Astrocyte (in vitro differentiated cells and primary cell): Measurements from ENCODE around the gene JADE1.

Experiments
- EZH2 ChIP-seq: IDR thresholded peaks from 2 replicates; pipeline ENCODE4 v1.6.1; 2012; ENCODE audit warnings: mild to moderate bottlenecking, low read length, inconsistent platforms; ENCODE audit not compliant: insufficient read depth
- TF ChIP-seq, protein P1 (sequence below): IDR thresholded peaks from 2 replicates; pipeline ENCODE4 v1.5.1; 2011; ENCODE audit warnings: low read depth, mild to moderate bottlenecking, inconsistent platforms, low read length, moderate library complexity; ENCODE audit not compliant: insufficient read depth

DNA sequence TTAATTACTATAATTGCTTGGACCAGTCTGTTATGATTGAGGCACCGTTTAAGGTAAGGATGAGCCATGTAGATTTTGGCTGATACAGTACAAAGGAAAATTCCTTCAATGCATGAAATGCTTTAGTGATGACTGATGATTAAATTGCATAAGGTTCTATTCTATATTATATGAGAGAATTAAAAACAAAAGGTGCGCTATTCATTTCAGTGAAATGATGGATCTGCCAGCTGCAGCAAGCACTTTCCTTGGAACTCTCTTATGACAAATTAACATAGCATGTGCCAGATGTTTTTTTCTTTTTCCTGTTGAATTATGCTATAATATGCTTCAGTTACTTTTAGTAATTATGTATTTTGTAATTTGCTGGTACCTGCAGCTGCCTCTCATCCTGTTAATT, 98.5 kb downstream of the JADE1 start:
- TF ChIP-seq, protein P1, sequence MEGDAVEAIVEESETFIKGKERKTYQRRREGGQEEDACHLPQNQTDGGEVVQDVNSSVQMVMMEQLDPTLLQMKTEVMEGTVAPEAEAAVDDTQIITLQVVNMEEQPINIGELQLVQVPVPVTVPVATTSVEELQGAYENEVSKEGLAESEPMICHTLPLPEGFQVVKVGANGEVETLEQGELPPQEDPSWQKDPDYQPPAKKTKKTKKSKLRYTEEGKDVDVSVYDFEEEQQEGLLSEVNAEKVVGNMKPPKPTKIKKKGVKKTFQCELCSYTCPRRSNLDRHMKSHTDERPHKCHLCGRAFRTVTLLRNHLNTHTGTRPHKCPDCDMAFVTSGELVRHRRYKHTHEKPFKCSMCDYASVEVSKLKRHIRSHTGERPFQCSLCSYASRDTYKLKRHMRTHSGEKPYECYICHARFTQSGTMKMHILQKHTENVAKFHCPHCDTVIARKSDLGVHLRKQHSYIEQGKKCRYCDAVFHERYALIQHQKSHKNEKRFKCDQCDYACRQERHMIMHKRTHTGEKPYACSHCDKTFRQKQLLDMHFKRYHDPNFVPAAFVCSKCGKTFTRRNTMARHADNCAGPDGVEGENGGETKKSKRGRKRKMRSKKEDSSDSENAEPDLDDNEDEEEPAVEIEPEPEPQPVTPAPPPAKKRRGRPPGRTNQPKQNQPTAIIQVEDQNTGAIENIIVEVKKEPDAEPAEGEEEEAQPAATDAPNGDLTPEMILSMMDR, result no peak
- TF ChIP-seq EZH2, result no peak
